SK-N-MC (cell line): Measurements from ENCODE around the gene TSR3.

Experiments used
- EZH2 ChIP-seq: fragments of 200-600 bp; sonication (generic); IDR thresholded peaks from one replicate; pipeline ENCODE4 v1.6.1; 2017; ENCODE audit warnings: antibody characterized with exemption
- FOXP2 ChIP-seq: optimal IDR thresholded peaks from 2 replicates; pipeline ENCODE3; 2011; ENCODE audit warnings: mild to moderate bottlenecking, moderate library complexity; ENCODE audit not compliant: insufficient read depth; ENCODE audit errors: extremely low read length, control extremely low read depth
- POLR2AphosphoS5 ChIP-seq: IDR thresholded peaks from 2 replicates; pipeline ENCODE4 v1.6.1; 2012; ENCODE audit warnings: mild to moderate bottlenecking, low read depth, low read length, borderline replicate concordance

DNA sequence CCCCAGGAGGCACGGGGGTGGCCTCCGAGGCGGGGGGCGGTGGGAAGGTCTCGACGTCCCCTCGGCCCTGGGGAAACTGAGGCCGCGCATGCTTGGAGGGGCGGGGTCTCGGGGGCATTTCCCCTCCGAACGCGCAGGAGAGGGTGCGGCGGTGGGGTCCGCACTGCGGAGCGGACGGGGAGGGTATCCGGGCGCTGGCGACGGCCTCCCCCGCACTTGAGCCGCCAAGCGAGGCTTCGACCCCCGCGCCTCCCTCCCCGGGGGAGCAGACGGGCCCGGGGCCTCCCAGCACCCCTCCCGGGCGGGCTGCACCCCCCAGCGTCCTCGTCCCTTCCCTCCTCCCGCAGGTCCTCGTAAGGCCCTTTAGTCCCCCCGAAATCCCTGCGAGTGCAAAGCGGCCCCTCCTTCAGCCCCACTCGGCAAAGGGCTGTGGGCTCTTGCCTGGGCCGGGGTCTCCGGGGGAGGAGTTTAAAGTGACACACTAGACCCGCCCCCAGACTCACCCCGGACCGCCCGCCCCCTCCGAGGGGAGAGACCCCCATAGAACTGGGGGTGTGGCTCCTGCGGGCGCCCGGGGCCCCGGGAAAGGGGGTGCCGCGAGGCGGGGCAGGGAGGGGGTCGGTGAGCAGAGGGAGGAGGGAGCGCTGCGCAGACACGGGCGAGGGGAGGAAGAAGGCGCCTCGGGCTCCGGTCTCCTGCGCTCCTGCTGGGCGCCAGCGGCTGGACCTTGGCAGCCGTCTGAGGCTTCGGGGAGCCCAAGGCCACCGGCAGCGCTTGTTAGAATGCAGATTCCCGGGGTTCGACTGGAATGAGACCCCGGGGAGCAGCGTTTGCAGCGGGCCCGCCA, 17.6 kb downstream of the TSR3 start:
- TF ChIP-seq EZH2 (no peak), FOXP2 (no peak), POLR2AphosphoS5 (no peak)
